Skeletal muscle satellite cell (primary cell): ENCODE measurements around the gene TRAPPC11. TPM values are rescaled to one million over a fixed set of nuclear protein-coding genes. Genes with fewer than 3 reads are reported as not detected.

ENCODE experiments used
- small RNA-seq: library from RNA; depleted of rRNA; stranded (forward); fragments of <200 nt; gene quantifications from one replicate; pipeline ENCODE3, GENCODE V24; 2012

TRAPPC11 gene

Small RNA genes lying within 50 kb of the gene (small RNA-seq; reads per million reads assigned to genes)
- gene RNU6-1053P (not detected), gene RNU6-335P (not detected), gene RNU6-479P (not detected)
